Stimulated activated CD8-positive, alpha-beta memory T cell treated with anti-CD3 and anti-CD28 coated beads, Interleukin-7, amount 100 ng/mL, for 24 hours (primary cell): Measurements from ENCODE around the gene TMEM97.
A peak's percentile ranks its signal among the peaks of the same experiment; 100 is the strongest.

Experiments used
- DNase-seq: peaks from one replicate; pipeline ENCODE4 v3.0.0-alpha.2; 2020; ENCODE audit warnings: low read depth

The TMEM97 gene

GRCh38 chr17:28365487-28365886 lies 46.5 kb downstream of the TMEM97 start:
- no peak for DNase-seq

GRCh38 chr17:28366605-28367004 lies 47.6 kb downstream of the TMEM97 start:
- no peak for DNase-seq

GRCh38 chr17:28367641-28368305 lies 48.8 kb downstream of the TMEM97 start:
- no peak for DNase-seq

GRCh38 chr17:28368306-28368831 lies 49.4 kb downstream of the TMEM97 start:
- DNase-seq, result no peak

- DNase-seq, result no peak
Measured at GRCh38 chr17:28368915-28369683, 50.1 kb downstream of the TMEM97 start.

GRCh38 chr17:28369684-28370034 lies 50.7 kb downstream of the TMEM97 start:
- DNase-seq, result no peak

GRCh38 chr17:28370035-28370743 lies 51.2 kb downstream of the TMEM97 start, which contains the start of gene VTN:
TSS of gene VTN (minus strand) at chr17:28370307. CDS start at chr17:28370203, 104 bp downstream.
- DNase-seq, result no peak

GRCh38 chr17:28370744-28371103 lies 51.7 kb downstream of the TMEM97 start:
- no peak for DNase-seq

- DNase-seq, result peak; percentile 81
Measured at GRCh38 chr17:28371245-28372202, 52.5 kb downstream of the TMEM97 start, which contains the start of gene SARM1. TSS of gene SARM1 (plus strand) at chr17:28371694. CDS start at chr17:28372033, 339 bp downstream.

- no peak for DNase-seq
Measured at GRCh38 chr17:28372203-28372944, 53.4 kb downstream of the TMEM97 start.

- DNase-seq, result no peak
Measured at GRCh38 chr17:28372945-28373274, 53.9 kb downstream of the TMEM97 start.
